ENCODE measurements around the gene KIAA1217.

The KIAA1217 gene

GRCh38 chr10:24360282-24361127, 151.6 kb downstream of the KIAA1217 start:
- no peak for TF ChIP-seq EZH2 (IDR thresholded peaks at IDR 0.05; ENCODE audit: borderline replicate concordance, low read depth, low read length, severe bottlenecking)
- TF ChIP-seq CTCF (IDR thresholded peaks at IDR 0.05; ENCODE audit: borderline replicate concordance, extremely low read depth, low read length, poor library complexity, severe bottlenecking) = peak; percentile 85
- Histone ChIP-seq H2AFZ (ENCODE audit: low read depth, low read length) (no peak overlapping the region), H3K79me2 (ENCODE audit: insufficient read depth, low read length) (no peaks in the 10 kb centered on the region), H3K4me3 (ENCODE audit: low read depth in 1 of 2, low read length in 2 of 2) (no peak overlapping the region), H3K27ac (ENCODE audit: low read length) (no peak overlapping the region), H4K20me1 (ENCODE audit: insufficient read depth, low read length) (no peaks in the 10 kb centered on the region), H3K9ac (ENCODE audit: low read depth, low read length) (no peak overlapping the region), H3K36me3 (ENCODE audit: insufficient read depth, low read length) (no peaks in the 10 kb centered on the region), H3K27me3 (ENCODE audit: insufficient read depth, low read length, poor library complexity) (no peaks in the 10 kb centered on the region), H3K9me3 (ENCODE audit: insufficient read depth, low read length, severe bottlenecking) (no peaks in the 10 kb centered on the region), H3K4me2 (ENCODE audit: insufficient read depth, low read length) (no peak overlapping the region), H3K4me1 (ENCODE audit: insufficient read depth, low read length) (no peaks in the 10 kb centered on the region)
- DNase-seq (peak; percentile 77), ATAC-seq (ENCODE audit: insufficient read depth, low read depth) (peak; percentile 93)

- Histone ChIP-seq H3K4me2 (ENCODE audit: insufficient read depth, low read length) (no peak overlapping the region), H3K36me3 (ENCODE audit: insufficient read depth, low read length) (no peaks in the 10 kb centered on the region), H3K27ac (ENCODE audit: low read length) (no peak overlapping the region), H3K4me1 (ENCODE audit: insufficient read depth, low read length) (no peaks in the 10 kb centered on the region), H3K27me3 (ENCODE audit: insufficient read depth, low read length, poor library complexity) (no peaks in the 10 kb centered on the region), H3K4me3 (ENCODE audit: low read depth in 1 of 2, low read length in 2 of 2) (no peak overlapping the region), H3K79me2 (ENCODE audit: insufficient read depth, low read length) (no peaks in the 10 kb centered on the region), H2AFZ (ENCODE audit: low read depth, low read length) (no peak overlapping the region), H3K9ac (ENCODE audit: low read depth, low read length) (no peak overlapping the region), H4K20me1 (ENCODE audit: insufficient read depth, low read length) (no peaks in the 10 kb centered on the region), H3K9me3 (ENCODE audit: insufficient read depth, low read length, severe bottlenecking) (no peaks in the 10 kb centered on the region)
- TF ChIP-seq CTCF (IDR thresholded peaks at IDR 0.05; ENCODE audit: borderline replicate concordance, extremely low read depth, low read length, poor library complexity, severe bottlenecking) (no peak), EZH2 (IDR thresholded peaks at IDR 0.05; ENCODE audit: borderline replicate concordance, low read depth, low read length, severe bottlenecking) (no peak)
- no peak for ATAC-seq (ENCODE audit: insufficient read depth, low read depth)
- DNase-seq = no peak
These were observed 154.1 kb downstream of the KIAA1217 start for GRCh38 chr10:24363070-24363469.

- no peaks in the 10 kb centered on the region for H3K9me3 ChIP-seq (ENCODE audit: insufficient read depth, low read length, severe bottlenecking)
- no peak overlapping the region for H3K4me3 ChIP-seq (ENCODE audit: low read depth in 1 of 2, low read length in 2 of 2)
- H3K27ac ChIP-seq (ENCODE audit: low read length) = no peak overlapping the region
- DNase-seq (no peak), ATAC-seq (ENCODE audit: insufficient read depth, low read depth) (no peak)
- no peaks in the 10 kb centered on the region for H4K20me1 ChIP-seq (ENCODE audit: insufficient read depth, low read length)
- no peak for TF ChIP-seq CTCF (IDR thresholded peaks at IDR 0.05; ENCODE audit: borderline replicate concordance, extremely low read depth, low read length, poor library complexity, severe bottlenecking)
- no peaks in the 10 kb centered on the region for H3K4me1 ChIP-seq (ENCODE audit: insufficient read depth, low read length)
- no peaks in the 10 kb centered on the region for H3K27me3 ChIP-seq (ENCODE audit: insufficient read depth, low read length, poor library complexity)
- H2AFZ ChIP-seq (ENCODE audit: low read depth, low read length) = no peak overlapping the region
- H3K9ac ChIP-seq (ENCODE audit: low read depth, low read length) = no peak overlapping the region
- H3K4me2 ChIP-seq (ENCODE audit: insufficient read depth, low read length) = no peak overlapping the region
- no peaks in the 10 kb centered on the region for H3K36me3 ChIP-seq (ENCODE audit: insufficient read depth, low read length)
- H3K79me2 ChIP-seq (ENCODE audit: insufficient read depth, low read length) = no peaks in the 10 kb centered on the region
These were observed 158.8 kb downstream of the KIAA1217 start for GRCh38 chr10:24367688-24368087.
